Sigmoid colon (tissue), 3 donors: ENCODE data around the gene GBF1.

Experiments used
- CTCF ChIP-seq, 4 experiments: fragments of 450-650 bp in 3 of 4; fragments of 200-600 bp in 1 of 4; IDR thresholded peaks; one replicate each; pipeline ENCODE4 v1.5.1; 2016 to 2019; ENCODE audit warnings: antibody characterized with exemption in 4 of 4, mild to moderate bottlenecking in 3 of 4, moderate library complexity in 2 of 4
- POLR2A ChIP-seq, 2 donors: fragments of 450-650 bp; IDR thresholded peaks; one replicate each; pipeline ENCODE4 v1.6.1; 2016; ENCODE audit warnings: antibody characterized with exemption in 2 of 2, mild to moderate bottlenecking in 2 of 2, moderate library complexity in 2 of 2

- TF ChIP-seq CTCF (IDR thresholded peaks at IDR 0.05) (no peak), POLR2A (IDR thresholded peaks at IDR 0.05) (no peak)
Observed at GRCh38 chr10:102225646-102226541, 19.4 kb upstream of the GBF1 start, which contains the start of gene ELOVL3.
